ENCODE data around the gene MKLN1. TPM values are rescaled to one million over a fixed set of nuclear protein-coding genes. Genes with fewer than 3 reads are reported as not detected.

The MKLN1 gene
- total and polyA plus RNA-seq, 10 of the 15 experiments (the other 5 are each of a cell fraction or from before 2014, with no cell fraction given), result 13.6 to 55.8 (median 29.3) TPM

- WGBS (ENCODE audit: insufficient coverage, insufficient replicate concordance, low lambda C conversion rate, missing lambda C conversion rate), result 98% methylated on average over 8 of the region's 8 CpGs
- Histone ChIP-seq H3K4me1 (ENCODE audit: control insufficient read depth, insufficient read depth, low read length) (no peaks in the 10 kb centered on the region), H2AFZ (ENCODE audit: control insufficient read depth, low read depth, low read length) (no peak overlapping the region), H3K4me2 (ENCODE audit: control insufficient read depth, insufficient read depth) (no peak overlapping the region), H3K9me3 (replicated peaks; ENCODE audit: control insufficient read depth, insufficient read depth, low read length) (no peaks in the 10 kb centered on the region), H3K9ac (ENCODE audit: control insufficient read depth, insufficient read depth, low read length) (no peak overlapping the region), H3K27ac (ENCODE audit: control insufficient read depth, insufficient read depth) (no peak overlapping the region), H3K36me3 (ENCODE audit: control insufficient read depth in 2 of 2, insufficient read depth in 2 of 2, low read length in 1 of 2) (no peaks in the 10 kb centered on the region), H3K27me3 (replicated peaks in 1 of 2; ENCODE audit: control insufficient read depth in 2 of 2, insufficient read depth in 2 of 2, low read length in 1 of 2) (no peaks in the 10 kb centered on the region), H3K79me2 (ENCODE audit: control insufficient read depth, insufficient read depth, low read length) (no peaks in the 10 kb centered on the region; the same call in none of the 2 replicates), H3K4me3 (no peak overlapping the region), H4K20me1 (ENCODE audit: control insufficient read depth, insufficient read depth) (no peaks in the 10 kb centered on the region)
- TF ChIP-seq SREBF1 (IDR thresholded peaks at IDR 0.05; ENCODE audit: low read length) (no peak), E4F1 (IDR thresholded peaks at IDR 0.05; ENCODE audit: borderline replicate concordance, partially characterized antibody) (no peak), HDAC6 (IDR thresholded peaks at IDR 0.05; ENCODE audit: unreplicated experiment) (no peak), JUNB (IDR thresholded peaks at IDR 0.05) (no peak), HSF1 (IDR thresholded peaks at IDR 0.05; ENCODE audit: low read depth, low read length) (no peak), MTA3 (IDR thresholded peaks at IDR 0.05; ENCODE audit: borderline replicate concordance, low read length) (no peak), BRCA1 (IDR thresholded peaks at IDR 0.05; ENCODE audit: low read depth, low read length) (no peak), PRDM15 (CRISPR knock-in tag; IDR thresholded peaks at IDR 0.05) (no peak)
- in situ Hi-C loops (cut with MboI) (no loop called here), intact Hi-C loops (cut with micrococcal nuclease; ENCODE audit: unreplicated experiment) (no loop called here)
- no TSS peak for BruUV-seq (replicated peaks)
- ATAC-seq (no peak), DNase-seq (ENCODE audit: low read depth, low spot score) (no peak), FAIRE-seq (no peak)
- ChIA-PET POLR2A (no interaction called here), SMC1A (ENCODE audit: uncharacterized antibody, unreplicated experiment) (no interaction called here), CTCF (no interaction called here), RAD21 (ENCODE audit: unreplicated experiment) (no interaction called here)
Measured at GRCh38 chr7:131385039-131385605, 57.4 kb downstream of the MKLN1 start.

All from GM12878 (cell line).